Panc1 (cell line): ENCODE data around the gene SLC26A11.

Experiments used
- POLR2AphosphoS5 ChIP-seq: IDR thresholded peaks from 2 replicates; pipeline ENCODE4 v1.6.1; 2012; ENCODE audit warnings: mild to moderate bottlenecking, low read depth, low read length, moderate library complexity
- TF ChIP-seq, protein P1 (sequence below): fragments of 450-650 bp; IDR thresholded peaks from 2 replicates; pipeline ENCODE4 v1.5.1; 2017; ENCODE audit warnings: mild to moderate bottlenecking
- TF ChIP-seq, protein P2 (sequence below), 2 experiments: IDR thresholded peaks; 2 replicates each; pipeline ENCODE4 v1.6.1; 2011 to 2012; ENCODE audit warnings: low read depth in 2 of 2, control low read depth in 1 of 2, low read length in 1 of 2, mild to moderate bottlenecking in 1 of 2, moderate library complexity in 1 of 2; ENCODE audit not compliant: insufficient read depth in 1 of 2

DNA sequence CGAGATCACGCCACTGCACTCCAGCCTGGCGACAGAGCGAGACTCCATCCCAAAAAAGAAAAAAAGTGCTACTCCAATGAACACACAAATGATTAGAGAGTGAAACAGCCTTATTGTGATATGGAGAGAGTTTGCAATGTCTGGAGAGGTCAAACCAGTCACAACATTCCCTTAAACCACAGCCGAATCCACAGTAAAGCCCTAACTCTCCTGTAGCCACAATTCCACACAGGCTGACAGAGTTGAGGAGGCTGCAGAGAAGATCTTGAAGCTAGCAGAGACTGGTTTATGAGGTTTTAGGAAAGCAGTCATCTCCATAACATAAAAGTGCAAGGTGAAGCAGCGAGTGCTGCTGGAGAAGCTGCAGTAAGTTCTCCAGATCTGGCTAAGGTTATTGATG is 47.2 kb downstream of the SLC26A11 start:
- TF ChIP-seq, protein P1, sequence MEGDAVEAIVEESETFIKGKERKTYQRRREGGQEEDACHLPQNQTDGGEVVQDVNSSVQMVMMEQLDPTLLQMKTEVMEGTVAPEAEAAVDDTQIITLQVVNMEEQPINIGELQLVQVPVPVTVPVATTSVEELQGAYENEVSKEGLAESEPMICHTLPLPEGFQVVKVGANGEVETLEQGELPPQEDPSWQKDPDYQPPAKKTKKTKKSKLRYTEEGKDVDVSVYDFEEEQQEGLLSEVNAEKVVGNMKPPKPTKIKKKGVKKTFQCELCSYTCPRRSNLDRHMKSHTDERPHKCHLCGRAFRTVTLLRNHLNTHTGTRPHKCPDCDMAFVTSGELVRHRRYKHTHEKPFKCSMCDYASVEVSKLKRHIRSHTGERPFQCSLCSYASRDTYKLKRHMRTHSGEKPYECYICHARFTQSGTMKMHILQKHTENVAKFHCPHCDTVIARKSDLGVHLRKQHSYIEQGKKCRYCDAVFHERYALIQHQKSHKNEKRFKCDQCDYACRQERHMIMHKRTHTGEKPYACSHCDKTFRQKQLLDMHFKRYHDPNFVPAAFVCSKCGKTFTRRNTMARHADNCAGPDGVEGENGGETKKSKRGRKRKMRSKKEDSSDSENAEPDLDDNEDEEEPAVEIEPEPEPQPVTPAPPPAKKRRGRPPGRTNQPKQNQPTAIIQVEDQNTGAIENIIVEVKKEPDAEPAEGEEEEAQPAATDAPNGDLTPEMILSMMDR = no peak
- TF ChIP-seq, protein P2, sequence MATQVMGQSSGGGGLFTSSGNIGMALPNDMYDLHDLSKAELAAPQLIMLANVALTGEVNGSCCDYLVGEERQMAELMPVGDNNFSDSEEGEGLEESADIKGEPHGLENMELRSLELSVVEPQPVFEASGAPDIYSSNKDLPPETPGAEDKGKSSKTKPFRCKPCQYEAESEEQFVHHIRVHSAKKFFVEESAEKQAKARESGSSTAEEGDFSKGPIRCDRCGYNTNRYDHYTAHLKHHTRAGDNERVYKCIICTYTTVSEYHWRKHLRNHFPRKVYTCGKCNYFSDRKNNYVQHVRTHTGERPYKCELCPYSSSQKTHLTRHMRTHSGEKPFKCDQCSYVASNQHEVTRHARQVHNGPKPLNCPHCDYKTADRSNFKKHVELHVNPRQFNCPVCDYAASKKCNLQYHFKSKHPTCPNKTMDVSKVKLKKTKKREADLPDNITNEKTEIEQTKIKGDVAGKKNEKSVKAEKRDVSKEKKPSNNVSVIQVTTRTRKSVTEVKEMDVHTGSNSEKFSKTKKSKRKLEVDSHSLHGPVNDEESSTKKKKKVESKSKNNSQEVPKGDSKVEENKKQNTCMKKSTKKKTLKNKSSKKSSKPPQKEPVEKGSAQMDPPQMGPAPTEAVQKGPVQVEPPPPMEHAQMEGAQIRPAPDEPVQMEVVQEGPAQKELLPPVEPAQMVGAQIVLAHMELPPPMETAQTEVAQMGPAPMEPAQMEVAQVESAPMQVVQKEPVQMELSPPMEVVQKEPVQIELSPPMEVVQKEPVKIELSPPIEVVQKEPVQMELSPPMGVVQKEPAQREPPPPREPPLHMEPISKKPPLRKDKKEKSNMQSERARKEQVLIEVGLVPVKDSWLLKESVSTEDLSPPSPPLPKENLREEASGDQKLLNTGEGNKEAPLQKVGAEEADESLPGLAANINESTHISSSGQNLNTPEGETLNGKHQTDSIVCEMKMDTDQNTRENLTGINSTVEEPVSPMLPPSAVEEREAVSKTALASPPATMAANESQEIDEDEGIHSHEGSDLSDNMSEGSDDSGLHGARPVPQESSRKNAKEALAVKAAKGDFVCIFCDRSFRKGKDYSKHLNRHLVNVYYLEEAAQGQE (IDR thresholded peaks at IDR 0.05; ENCODE audit: insufficient read depth in 1 of 2, low read depth in 2 of 2, low read length in 1 of 2) = no peak
- peak; percentile 46; the same call in 1 of the 2 replicates for TF ChIP-seq POLR2AphosphoS5
